IMR-90 (cell line): ENCODE data around the gene UPB1. TPM values are rescaled to one million over a fixed set of nuclear protein-coding genes. Genes with fewer than 3 reads are reported as not detected.

Source experiments
- ATAC-seq: fragments of 200-7000 bp; cut with Tn5 transposase; 2 replicates; pipeline ENCODE4 v1.9.1; 2020; ENCODE audit warnings: low read depth, mild to moderate bottlenecking, moderate library complexity
- BruUV-seq: library from RNA; stranded (reverse); fragments of 400-500 nt; replicated peaks from 2 replicates; lab custom pipeline; 2021; lab: Mats Ljungman, UMichigan
- CTCF ChIA-PET: fragments of 300-600 bp; formaldehyde crosslinking; extraction: SDS; loops from one replicate; lab custom pipeline; 2021; ENCODE audit warnings: antibody characterized with exemption; lab: Yijun Ruan, JAX
- POLR2A ChIA-PET: fragments of 300-600 bp; sonication (Branson Sonifier 250); formaldehyde crosslinking; loops from one replicate; lab custom pipeline; 2022; ENCODE audit warnings: antibody characterized with exemption; ENCODE audit not compliant: unreplicated experiment; lab: Charles Lee
- DNase-seq: peaks from one replicate; pipeline ENCODE4 v3.0.0; 2013
- H2AFZ ChIP-seq: replicated peaks from 2 replicates; pipeline ENCODE3; 2013; ENCODE audit warnings: low read length, mild to moderate bottlenecking; ENCODE audit not compliant: poor library complexity
- H2AK5ac ChIP-seq: 2 replicates; pipeline ENCODE4 v1.6.1; 2013; ENCODE audit warnings: low read depth, low read length, inconsistent platforms
- H2AK9ac ChIP-seq: replicated peaks from 2 replicates; pipeline ENCODE3; 2013; ENCODE audit warnings: mild to moderate bottlenecking, low read depth, low read length, moderate library complexity; ENCODE audit not compliant: poor library complexity
- H2BK120ac ChIP-seq: 2 replicates; pipeline ENCODE4 v1.6.1; 2013; ENCODE audit warnings: low read depth, low read length, inconsistent platforms
- H2BK15ac ChIP-seq: 3 replicates; pipeline ENCODE4 v1.6.1; 2013; ENCODE audit warnings: low read depth, low read length, inconsistent platforms
- H2BK20ac ChIP-seq: 2 replicates; pipeline ENCODE4 v1.6.1; 2013; ENCODE audit warnings: low read depth, mild to moderate bottlenecking, inconsistent platforms, low read length, moderate library complexity
- H2BK5ac ChIP-seq: 2 replicates; pipeline ENCODE4 v1.6.1; 2013; ENCODE audit warnings: mild to moderate bottlenecking, low read depth, low read length, inconsistent platforms; ENCODE audit not compliant: poor library complexity, severe bottlenecking
- H3K14ac ChIP-seq: replicated peaks from 2 replicates; pipeline ENCODE4 v1.6.1; 2013; ENCODE audit warnings: low read depth, low read length, inconsistent platforms
- H3K18ac ChIP-seq: 2 replicates; pipeline ENCODE4 v1.6.1; 2013; ENCODE audit warnings: low read depth, low read length, control low read depth
- H3K23ac ChIP-seq: 2 replicates; pipeline ENCODE4 v1.6.1; 2013; ENCODE audit warnings: low read depth, low read length, inconsistent platforms
- H3K27ac ChIP-seq: 2 replicates; pipeline ENCODE4 v1.5.1; 2013; ENCODE audit warnings: mild to moderate bottlenecking, control low read depth, low read length; ENCODE audit not compliant: insufficient read depth
- H3K27me3 ChIP-seq: 2 replicates; pipeline ENCODE4 v1.6.1; 2013; ENCODE audit warnings: low read length; ENCODE audit not compliant: control insufficient read depth, insufficient read depth
- H3K36me3 ChIP-seq: 2 replicates; pipeline ENCODE4 v1.6.1; 2013; ENCODE audit warnings: low read length, mixed read lengths; ENCODE audit not compliant: control insufficient read depth, insufficient read depth
- H3K4ac ChIP-seq: 2 replicates; pipeline ENCODE4 v1.6.1; 2013; ENCODE audit warnings: low read depth, low read length, inconsistent platforms
- H3K4me1 ChIP-seq: 2 replicates; pipeline ENCODE4 v1.6.1; 2013; ENCODE audit warnings: low read length, mixed read lengths; ENCODE audit not compliant: control insufficient read depth, insufficient read depth
- H3K4me2 ChIP-seq: 2 replicates; pipeline ENCODE4 v1.6.1; 2013; ENCODE audit warnings: low read depth, mild to moderate bottlenecking, control low read depth, low read length, moderate library complexity
- H3K4me3 ChIP-seq: 2 replicates; pipeline ENCODE4 v1.5.1; 2013; ENCODE audit warnings: low read depth, mild to moderate bottlenecking, control low read depth, low read length, moderate library complexity; ENCODE audit not compliant: insufficient read depth
- H3K56ac ChIP-seq: 2 replicates; pipeline ENCODE4 v1.6.1; 2013; ENCODE audit warnings: low read length, inconsistent platforms; ENCODE audit not compliant: insufficient read depth; ENCODE audit errors: extremely low read depth
- H3K79me1 ChIP-seq, 2 experiments: 2 replicates each; pipeline ENCODE4 v1.6.1; 2013; ENCODE audit warnings: low read length in 2 of 2, inconsistent platforms in 1 of 2, low read depth in 1 of 2
- H3K9ac ChIP-seq: 2 replicates; pipeline ENCODE4 v1.6.1; 2013; ENCODE audit warnings: low read depth, low read length, control low read depth
- H3K9me1 ChIP-seq: 2 replicates; pipeline ENCODE4 v1.6.1; 2013; ENCODE audit warnings: low read length, inconsistent platforms; ENCODE audit not compliant: insufficient read depth
- H3K9me3 ChIP-seq: 2 replicates; pipeline ENCODE4 v1.6.1; 2013; ENCODE audit warnings: low read length; ENCODE audit not compliant: control insufficient read depth, insufficient read depth
- H4K20me1 ChIP-seq: 2 replicates; pipeline ENCODE4 v1.6.1; 2013; ENCODE audit warnings: low read length, inconsistent platforms; ENCODE audit not compliant: insufficient read depth
- H4K5ac ChIP-seq: 2 replicates; pipeline ENCODE4 v1.6.1; 2013; ENCODE audit warnings: mild to moderate bottlenecking, low read depth, low read length, control low read depth
- H4K8ac ChIP-seq, 2 experiments: 2 replicates each; pipeline ENCODE4 v1.6.1; 2013; ENCODE audit warnings: low read depth in 2 of 2, low read length in 2 of 2, control low read depth in 1 of 2, inconsistent platforms in 1 of 2
- H4K91ac ChIP-seq: 2 replicates; pipeline ENCODE4 v1.6.1; 2013; ENCODE audit warnings: low read depth, low read length, inconsistent platforms; ENCODE audit not compliant: insufficient read depth
- CHD1 ChIP-seq: IDR thresholded peaks from 2 replicates; pipeline ENCODE4 v1.6.1; 2012; ENCODE audit warnings: low read depth, low read length, improper control_type of control experiment
- FOS ChIP-seq: fragments of 150-350 bp; IDR thresholded peaks from 2 replicates; pipeline ENCODE4 v1.6.1; 2016; ENCODE audit warnings: low read depth, low read length
- MAZ ChIP-seq: IDR thresholded peaks from 2 replicates; pipeline ENCODE4 v1.6.1; 2012; ENCODE audit warnings: low read depth, mild to moderate bottlenecking, low read length, improper control_type of control experiment, moderate library complexity, borderline replicate concordance
- MXI1 ChIP-seq: IDR thresholded peaks from 2 replicates; pipeline ENCODE4 v1.6.1; 2012; ENCODE audit warnings: low read depth, mild to moderate bottlenecking, low read length, moderate library complexity, borderline replicate concordance
- NFE2L2 ChIP-seq: fragments of 150-350 bp; IDR thresholded peaks from 2 replicates; pipeline ENCODE4 v1.6.1; 2016; ENCODE audit warnings: low read depth, mild to moderate bottlenecking, low read length
- RCOR1 ChIP-seq: IDR thresholded peaks from 2 replicates; pipeline ENCODE4 v1.6.1; 2012; ENCODE audit warnings: mild to moderate bottlenecking, low read length, improper control_type of control experiment; ENCODE audit not compliant: insufficient replicate concordance
- RFX5 ChIP-seq: IDR thresholded peaks from 2 replicates; pipeline ENCODE4 v1.8.0; 2012; ENCODE audit warnings: low read depth, mild to moderate bottlenecking, low read length, moderate library complexity
- WGBS, 2 experiments: methylation state at CpG; one replicate each; pipeline versions ENCODE4 v1.1.5 to v1.1.7; 2013; ENCODE audit warnings: missing lambda C conversion rate in 2 of 2; ENCODE audit not compliant: insufficient read length in 1 of 2; ENCODE audit errors: extremely low coverage in 2 of 2; 5-methylcytosine and 5-hydroxymethylcytosine counted together
- dilution Hi-C: fragments of 300-500 bp; cut with HindIII; formaldehyde crosslinking; loops from one replicate; pipeline ENCODE4 v1.14.3; 2018; ENCODE audit warnings: low sequenced_read_pairs; ENCODE audit not compliant: unreplicated experiment
- in situ Hi-C: fragments of 300-500 bp; cut with MboI; formaldehyde crosslinking; loops from 3 replicates; pipeline ENCODE4 v1.14.3; 2019; ENCODE audit warnings: low sequenced_read_pairs, inconsistent platforms, mixed read lengths
- intact Hi-C: fragments of 100-400 bp; cut with micrococcal nuclease; formaldehyde crosslinking; loops from 2 replicates; pipeline ENCODE4 v1.10.0; 2022
- polyA plus RNA-seq, 3 experiments: library from polyadenylated mRNA; depleted of rRNA; stranded (reverse); fragments of >200 nt; gene quantifications; 2 replicates each; pipeline ENCODE4 v1.2.3, GENCODE V29; 2012; ENCODE audit warnings: low replicate concordance in 1 of 3
- total RNA-seq: library from RNA; depleted of rRNA; stranded (reverse); fragments of >200 nt; gene quantifications from 2 replicates; pipeline ENCODE4 v1.2.3, GENCODE V29; 2012
- TF ChIP-seq, protein P1 (sequence below): conservative IDR thresholded peaks from 2 replicates; pipeline ENCODE4 v1.5.1; 2012; ENCODE audit warnings: mild to moderate bottlenecking, low read depth, low read length, improper control_type of control experiment

UPB1 gene
- total and polyA plus RNA-seq, 2 of the 4 experiments (the other 2 are of a cell fraction) = under 0.01 to 0.02 TPM

DNA sequence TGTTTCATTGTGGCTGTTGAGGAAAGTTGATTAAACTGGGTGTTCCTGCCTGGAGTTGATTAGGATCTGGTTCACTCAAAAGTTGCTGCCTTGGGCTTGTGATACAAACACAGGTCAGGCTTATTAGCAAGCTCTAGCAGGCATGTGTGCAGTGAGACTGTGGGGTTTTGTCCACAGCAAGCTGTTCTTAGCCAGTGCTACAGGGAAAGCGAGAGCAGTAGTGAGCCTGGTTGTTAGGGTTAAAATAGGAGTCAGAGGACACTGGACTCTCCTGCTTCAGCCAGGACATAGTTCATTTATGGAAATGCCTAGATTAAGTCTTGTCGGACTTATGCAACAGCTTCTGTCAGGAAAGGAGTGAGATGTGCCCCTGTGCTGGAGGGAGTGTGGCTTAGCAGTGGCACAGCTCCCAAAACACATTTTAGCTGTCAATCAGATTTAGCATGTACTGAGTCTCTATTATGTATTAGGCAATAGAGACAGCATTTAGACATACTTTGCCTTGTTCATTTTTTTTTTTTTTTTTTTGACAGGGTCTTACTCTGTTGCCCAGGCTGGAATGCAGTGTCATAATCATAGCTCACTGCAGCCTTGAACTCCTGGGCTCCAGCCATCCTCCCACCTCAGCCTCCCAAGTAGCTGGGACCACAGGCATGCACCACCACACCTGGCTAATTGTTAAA is 69.4 kb downstream of the UPB1 start:
- Histone ChIP-seq H2AK9ac (no peak overlapping the region), H3K56ac (no peak overlapping the region), H2BK120ac (no peak overlapping the region), H3K27ac (no peak overlapping the region), H2AK5ac (no peak overlapping the region), H3K4ac (no peak overlapping the region), H3K27me3 (no peaks in the 10 kb centered on the region), H3K9me3 (no peaks in the 10 kb centered on the region), H3K4me1 (no peaks in the 10 kb centered on the region; the same call in 1 of the 2 replicates), H3K18ac (no peak overlapping the region), H3K4me3 (no peak overlapping the region), H2BK5ac (no peak overlapping the region), H3K79me1 (peaks cover 37 to 75% of the 10 kb centered on the region in 2 experiments), H3K23ac (no peak overlapping the region), H3K14ac (no peak overlapping the region), H2BK15ac (no peak overlapping the region), H3K36me3 (peaks cover 33% of the 10 kb centered on the region), H4K8ac (no peak overlapping the region), H2AFZ (no peak overlapping the region), H3K9ac (no peak overlapping the region), H4K5ac (no peak overlapping the region), H4K91ac (no peak overlapping the region), H2BK20ac (no peak overlapping the region), H3K4me2 (no peak overlapping the region), H4K20me1 (peaks cover 67% of the 10 kb centered on the region), H3K9me1 (peaks cover 14% of the 10 kb centered on the region; the same call in 1 of the 2 replicates)
- ChIA-PET CTCF (no interaction called here), POLR2A (interaction anchor here (0.5 kb wide), 1 partner anchor 9 kb away, joined by 3 read pairs; no protein-coding TSS in a partner anchor)
- no CpG with 5 or more reads among the region's 2 CpGs for WGBS, 2 experiments
- intact Hi-C loops (no loop called here), dilution Hi-C loops (no loop called here), in situ Hi-C loops (no loop called here)
- no peak for TF ChIP-seq RCOR1
- no peak for TF ChIP-seq MXI1
- no peak for TF ChIP-seq MAZ
- TF ChIP-seq, protein P1, sequence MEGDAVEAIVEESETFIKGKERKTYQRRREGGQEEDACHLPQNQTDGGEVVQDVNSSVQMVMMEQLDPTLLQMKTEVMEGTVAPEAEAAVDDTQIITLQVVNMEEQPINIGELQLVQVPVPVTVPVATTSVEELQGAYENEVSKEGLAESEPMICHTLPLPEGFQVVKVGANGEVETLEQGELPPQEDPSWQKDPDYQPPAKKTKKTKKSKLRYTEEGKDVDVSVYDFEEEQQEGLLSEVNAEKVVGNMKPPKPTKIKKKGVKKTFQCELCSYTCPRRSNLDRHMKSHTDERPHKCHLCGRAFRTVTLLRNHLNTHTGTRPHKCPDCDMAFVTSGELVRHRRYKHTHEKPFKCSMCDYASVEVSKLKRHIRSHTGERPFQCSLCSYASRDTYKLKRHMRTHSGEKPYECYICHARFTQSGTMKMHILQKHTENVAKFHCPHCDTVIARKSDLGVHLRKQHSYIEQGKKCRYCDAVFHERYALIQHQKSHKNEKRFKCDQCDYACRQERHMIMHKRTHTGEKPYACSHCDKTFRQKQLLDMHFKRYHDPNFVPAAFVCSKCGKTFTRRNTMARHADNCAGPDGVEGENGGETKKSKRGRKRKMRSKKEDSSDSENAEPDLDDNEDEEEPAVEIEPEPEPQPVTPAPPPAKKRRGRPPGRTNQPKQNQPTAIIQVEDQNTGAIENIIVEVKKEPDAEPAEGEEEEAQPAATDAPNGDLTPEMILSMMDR = no peak
- TF ChIP-seq NFE2L2 = no peak
- no peak for TF ChIP-seq RFX5
- no peak for TF ChIP-seq FOS
- TF ChIP-seq CHD1 = no peak
- DNase-seq = no peak
- peak; percentile 59 for ATAC-seq
- BruUV-seq = no TSS peak
